Middle frontal gyrus (tissue), 1 donor: Measurements from ENCODE around the gene CEP57.
A peak's percentile ranks its signal among the peaks of the same experiment; 100 is the strongest.
"Not testable (repeated sequence)": the region's sequence is repeated elsewhere in the genome, so short reads cannot be mapped to it uniquely, and the experiment has no call there.

Experiments used
- DNase-seq: peaks from one replicate; pipeline ENCODE4 v3.0.0-alpha.2; 2015; ENCODE audit warnings: low spot score; ENCODE audit errors: extremely low spot score

The CEP57 gene

DNA sequence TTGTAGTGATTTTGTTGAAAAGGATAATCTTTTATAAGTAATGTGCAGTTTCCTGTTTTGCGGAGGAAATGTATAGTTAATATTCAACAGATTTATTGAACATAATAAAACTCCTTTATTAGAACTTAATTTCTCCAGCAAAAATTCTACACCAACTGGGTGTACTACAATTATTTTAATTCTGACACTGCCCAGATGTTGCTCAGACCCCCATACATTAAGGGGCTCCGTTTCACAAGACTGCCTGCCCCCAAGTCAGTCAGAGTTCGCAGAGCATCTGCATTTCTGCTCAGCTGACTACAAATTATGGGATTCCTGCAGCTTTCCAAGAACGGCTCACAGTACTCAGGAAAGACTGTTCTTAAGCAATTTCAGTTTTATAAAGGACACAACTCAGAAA is 6.2 kb downstream of the CEP57 start:
- no peak for DNase-seq

DNA sequence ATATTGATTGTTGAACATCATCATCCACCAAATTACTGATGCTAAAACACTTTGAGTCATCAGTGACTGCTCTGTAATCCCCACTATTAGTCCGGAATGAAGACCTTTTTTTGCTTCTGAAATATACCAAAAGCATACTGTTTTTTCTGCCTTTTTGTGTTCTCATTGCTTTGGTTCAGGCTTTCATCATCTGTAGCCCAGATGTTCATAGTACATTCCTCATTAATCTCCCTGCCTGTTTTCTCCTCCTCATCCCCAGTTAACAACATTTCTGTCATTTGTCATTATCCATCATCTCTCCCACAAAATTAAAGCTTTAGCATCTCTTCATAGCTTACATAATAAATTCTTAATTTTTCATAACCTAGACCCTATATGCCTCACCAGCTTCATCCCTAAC is 9.2 kb downstream of the CEP57 start:
- no peak for DNase-seq

DNA sequence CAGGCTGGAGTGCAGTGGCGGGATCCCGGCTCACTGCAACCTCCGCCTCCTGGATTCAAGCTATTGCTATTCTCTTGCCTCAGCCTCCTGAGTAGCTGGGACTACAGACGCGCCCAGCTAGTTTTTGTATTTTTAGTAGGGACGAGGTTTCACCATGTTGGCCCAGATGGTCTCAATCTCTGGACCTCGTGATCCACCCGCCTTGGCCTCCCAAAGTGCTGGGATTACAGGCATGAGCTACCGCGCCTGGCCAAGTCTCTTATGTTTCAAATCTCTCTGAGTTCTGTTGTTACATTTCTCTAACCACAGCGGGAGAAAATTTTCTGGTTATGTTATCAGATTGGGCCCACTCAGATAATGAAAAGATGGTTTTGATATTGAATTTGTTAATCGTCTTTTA is 10.1 kb downstream of the CEP57 start:
- no peak for DNase-seq

DNA sequence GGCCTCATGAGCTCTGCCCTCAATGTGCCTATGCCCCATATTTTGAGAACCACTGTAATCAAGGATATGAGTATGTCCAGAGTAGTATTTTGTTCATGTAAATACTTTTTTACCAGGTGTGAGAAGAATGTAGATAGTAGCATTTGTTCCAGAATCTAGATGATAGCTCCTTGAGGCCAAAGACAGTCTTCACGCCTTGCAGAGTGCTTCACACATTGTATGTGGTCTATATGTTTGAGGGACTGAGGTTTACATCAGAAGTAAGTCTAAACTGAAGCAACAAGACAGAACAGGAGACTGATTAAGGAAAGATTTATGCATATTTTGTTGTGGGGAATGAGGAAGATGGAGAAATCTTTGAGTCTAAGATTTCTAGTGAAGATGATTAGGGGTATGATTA is 12.5 kb downstream of the CEP57 start:
- no peak for DNase-seq

DNA sequence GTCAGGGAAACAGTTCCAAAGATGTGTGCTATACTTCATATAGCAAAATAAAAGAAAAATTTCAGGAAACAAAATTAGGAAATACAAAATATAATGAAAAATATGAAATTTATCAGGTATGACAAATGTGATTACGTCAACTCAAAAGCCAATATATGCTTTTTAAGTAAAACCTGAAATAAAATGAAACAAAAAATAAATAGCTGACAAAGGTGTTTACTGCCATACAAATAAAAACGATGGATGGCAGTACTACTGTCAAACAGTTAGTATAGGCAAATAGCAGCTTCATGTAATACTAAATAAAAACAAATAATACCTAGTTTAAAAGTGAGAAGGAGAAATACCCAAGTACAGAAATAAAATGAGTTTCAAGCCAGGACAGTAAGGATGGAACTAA is 13.7 kb downstream of the CEP57 start:
- DNase-seq = no peak

DNA sequence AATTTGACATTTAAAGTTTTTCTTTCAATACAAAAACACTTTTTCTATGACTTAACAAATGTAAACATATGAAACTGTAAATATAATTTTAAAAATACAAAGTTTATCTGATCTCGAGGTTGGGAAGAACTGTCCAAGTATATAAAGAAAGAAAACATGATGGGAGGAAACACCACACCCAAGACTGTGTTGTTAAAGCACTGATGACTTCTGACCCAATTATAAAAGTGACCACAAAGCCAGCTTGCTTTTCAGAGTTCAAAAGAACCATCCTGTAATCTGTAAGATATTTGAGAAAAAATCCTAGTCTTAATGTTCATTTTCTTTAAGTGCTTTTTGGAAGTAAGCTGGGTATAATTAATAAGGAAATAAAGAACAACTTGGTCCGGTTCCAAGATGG is 15.6 kb downstream of the CEP57 start:
- no peak for DNase-seq

DNA sequence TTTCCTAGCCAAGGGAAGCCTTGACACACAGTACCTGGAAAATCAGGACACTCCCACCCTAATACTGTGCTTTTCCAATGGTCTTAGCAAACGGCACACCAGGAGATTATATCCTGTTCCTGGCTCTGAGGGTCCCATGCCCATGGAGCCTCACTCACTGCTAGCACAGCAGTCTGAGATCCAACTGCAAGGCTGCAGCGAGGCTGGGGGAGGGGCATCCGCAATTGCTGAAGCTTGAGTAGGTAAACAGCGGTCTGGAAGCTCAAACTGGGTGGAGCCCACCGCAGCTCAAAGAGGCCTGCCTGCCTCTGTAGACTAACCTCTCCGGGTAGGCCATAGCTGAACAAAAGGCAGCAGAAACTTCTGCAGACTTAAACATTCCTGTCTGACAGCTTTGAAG is 16.2 kb downstream of the CEP57 start:
- not testable (repeated sequence) for DNase-seq

DNA sequence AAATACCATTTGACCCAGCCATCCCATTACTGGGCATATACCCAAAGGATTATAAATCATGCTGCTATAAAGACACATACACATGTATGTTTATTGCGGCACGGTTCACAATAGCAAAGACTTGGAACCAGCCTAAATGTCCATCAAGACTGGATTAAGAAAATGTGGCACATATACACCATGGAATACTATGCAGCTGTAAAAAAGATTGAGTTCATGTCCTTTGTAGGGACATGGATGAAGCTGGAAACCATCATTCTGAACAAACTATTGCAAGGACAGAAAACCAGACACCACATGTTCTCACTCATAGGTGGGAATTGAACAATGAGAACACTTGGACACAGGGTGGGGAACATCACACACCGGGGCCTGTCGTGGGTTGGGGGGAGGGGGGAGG is 20.8 kb downstream of the CEP57 start:
- not testable (repeated sequence) for DNase-seq

DNA sequence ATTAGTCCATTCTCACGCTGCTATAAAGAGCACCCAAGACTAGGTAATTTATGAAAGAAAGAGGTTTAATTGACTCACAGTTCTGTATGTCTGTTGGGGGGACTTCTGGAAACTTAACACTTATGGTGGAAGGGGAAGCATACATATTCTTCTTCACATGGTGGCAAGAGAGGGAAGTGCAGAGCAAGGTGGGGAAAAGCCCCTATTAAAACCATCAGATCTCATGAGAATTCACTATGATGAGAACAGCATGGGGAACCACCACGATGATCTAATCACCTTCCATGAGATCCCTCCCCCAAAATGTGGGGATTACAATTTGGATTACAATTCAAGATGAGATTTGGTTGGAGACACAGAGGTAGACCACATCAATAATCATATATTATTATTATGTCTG is 25.7 kb downstream of the CEP57 start:
- no peak for DNase-seq

DNA sequence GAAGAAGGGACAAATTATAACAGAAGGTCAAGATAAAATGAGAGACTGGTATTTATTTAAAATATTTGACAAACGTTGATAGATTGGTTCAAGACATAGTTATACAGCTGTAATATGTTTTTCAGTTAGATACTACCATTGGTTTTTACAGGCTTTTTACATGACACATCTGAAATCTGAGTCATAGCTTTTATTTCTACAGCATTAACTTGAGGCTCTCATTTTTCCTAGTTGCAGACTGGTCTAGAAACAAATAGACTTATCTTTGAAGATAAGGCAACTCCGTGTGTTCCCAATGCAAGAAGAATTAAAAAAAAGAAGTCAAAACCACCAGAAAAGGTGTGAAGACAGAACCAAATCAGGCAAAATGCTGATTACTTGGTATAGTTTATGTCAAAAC is 31.3 kb downstream of the CEP57 start:
- DNase-seq = no peak

DNA sequence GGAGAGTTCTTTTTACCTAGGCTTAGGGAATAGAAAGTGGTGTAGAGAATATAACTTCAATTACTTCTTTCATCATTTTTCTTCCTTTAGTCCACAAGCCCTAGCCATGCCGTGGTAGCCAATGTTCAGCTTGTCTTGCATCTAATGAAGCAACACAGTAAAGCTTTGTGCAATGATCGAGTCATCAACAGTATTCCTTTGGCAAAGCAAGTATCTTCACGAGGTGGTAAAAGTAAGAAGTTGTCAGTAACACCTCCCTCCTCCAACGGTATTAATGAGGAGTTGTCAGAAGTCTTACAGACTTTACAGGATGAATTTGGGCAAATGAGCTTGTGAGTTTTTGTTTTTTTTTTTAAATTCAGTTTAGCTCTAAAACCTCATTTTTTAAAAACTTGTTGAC is 37.4 kb downstream of the CEP57 start:
- DNase-seq = no peak

DNA sequence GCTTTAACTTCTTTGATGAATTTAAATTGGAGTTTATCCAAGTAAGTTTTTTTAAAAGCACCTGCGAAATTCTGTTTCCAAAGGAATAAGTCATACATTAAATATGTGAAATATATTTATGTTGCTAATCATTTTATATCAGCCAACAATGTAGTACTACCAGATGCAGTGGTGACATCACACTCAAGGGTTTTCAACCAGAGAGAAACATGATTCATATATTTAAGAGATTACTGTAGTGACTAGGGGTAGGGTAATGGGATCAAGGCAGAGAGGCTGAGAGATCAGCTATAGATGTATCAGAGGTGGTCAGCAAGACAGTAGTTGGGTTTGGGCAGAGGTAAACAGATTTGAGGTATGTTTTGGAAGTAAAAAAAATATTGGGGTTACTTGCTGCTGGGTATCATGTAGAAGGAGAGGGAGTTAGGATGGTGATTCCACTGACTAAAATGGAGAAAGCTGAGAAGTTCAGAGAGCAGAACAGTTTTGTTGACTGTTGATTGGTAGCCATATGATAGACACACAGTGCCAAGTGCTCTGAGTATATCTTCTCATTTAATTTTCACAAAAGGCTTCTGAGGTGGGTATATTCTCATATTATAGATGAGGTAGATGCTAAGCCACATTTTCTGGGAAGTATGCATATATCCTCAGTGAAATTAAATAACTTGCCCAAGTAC is 39.4 kb downstream of the CEP57 start:
- DNase-seq = no peak

DNA sequence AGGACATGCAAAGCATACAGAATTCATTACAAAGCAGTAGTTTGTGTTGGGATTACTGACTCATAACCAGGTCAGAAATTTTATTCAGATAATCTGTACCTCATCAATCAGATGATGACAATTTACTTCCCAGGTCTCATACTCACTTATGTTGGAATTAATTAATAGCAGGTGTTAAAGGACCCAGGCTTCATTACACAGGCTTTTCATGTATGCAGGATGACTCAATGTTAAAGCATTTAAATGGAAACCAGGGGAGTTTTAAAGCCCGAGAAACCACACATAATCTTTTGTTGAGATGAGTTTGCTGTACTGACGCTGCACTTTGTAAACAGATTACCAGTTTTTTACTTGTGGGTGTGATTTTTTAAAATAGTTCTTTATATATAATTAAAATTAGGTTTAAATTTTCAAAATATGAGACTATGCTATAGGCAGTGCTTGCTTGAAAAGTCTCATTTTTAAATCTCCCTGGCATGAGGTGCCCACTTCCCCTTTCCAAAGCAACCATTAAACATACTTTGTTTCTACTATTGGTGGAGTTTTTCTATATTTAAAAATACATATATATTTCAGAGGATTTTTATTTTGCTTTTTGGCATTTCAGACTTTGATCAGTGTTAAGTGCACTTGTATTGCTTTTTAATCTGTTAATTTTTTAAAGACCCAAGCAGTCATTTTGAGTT is 41.0 kb downstream of the CEP57 start:
- no peak for DNase-seq

DNA sequence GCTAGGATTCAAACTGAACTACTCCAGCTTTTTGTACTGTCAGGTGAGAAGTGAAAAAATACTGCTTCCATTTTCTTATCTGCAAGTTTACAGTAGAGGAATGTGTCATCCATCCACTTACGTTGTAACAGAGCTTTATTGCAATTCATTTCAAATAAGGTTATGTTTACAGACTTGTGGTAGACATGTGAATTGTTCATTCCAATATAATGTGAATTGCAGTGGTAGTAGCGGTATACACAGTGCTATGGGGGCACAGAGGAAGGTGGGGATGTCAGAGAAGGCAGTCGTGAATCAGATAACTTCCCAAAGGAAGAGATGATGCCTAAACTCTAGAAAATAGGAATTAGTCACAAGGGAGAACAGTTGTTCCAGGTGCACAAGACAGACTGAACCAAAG is 42.5 kb downstream of the CEP57 start:
- DNase-seq = no peak

DNA sequence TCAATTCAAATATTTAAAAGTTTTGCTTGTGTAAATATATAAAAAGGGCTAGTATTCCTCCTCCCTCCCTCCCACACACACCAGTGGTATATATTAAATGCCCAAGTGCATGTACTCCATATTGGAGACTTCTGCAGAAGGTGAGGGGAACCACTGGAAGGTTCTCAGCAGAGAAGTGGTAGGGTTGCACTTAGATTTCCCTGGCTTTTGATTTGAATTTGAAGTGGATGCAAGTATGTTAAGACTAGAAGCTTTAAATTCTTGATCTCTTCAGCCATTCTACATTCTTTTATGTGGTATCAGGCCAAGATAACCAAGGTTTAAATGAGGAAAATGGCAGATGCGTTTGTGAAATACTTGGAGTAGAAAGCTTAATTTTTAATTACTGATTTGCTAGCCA is 43.1 kb downstream of the CEP57 start:
- DNase-seq = no peak

DNA sequence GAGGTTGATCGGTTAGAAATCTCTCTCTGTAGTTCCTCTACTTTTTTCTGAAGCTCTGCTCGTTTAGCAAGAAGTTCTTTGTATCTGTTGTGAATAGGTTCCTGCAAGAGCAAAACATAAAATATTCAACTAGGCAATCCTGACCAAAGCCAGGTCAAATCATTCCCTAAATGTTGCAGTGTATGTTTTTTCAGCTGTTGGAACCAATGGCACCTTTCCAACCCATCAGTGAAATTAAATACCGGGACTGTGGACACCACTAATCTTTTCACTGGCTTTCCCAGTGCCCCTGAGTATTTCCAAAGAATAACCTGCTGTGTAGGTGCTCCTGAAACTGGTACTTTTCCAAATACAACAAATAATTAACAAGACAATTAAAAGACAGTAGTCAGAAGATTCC is 45.1 kb downstream of the CEP57 start:
- no peak for DNase-seq

DNA sequence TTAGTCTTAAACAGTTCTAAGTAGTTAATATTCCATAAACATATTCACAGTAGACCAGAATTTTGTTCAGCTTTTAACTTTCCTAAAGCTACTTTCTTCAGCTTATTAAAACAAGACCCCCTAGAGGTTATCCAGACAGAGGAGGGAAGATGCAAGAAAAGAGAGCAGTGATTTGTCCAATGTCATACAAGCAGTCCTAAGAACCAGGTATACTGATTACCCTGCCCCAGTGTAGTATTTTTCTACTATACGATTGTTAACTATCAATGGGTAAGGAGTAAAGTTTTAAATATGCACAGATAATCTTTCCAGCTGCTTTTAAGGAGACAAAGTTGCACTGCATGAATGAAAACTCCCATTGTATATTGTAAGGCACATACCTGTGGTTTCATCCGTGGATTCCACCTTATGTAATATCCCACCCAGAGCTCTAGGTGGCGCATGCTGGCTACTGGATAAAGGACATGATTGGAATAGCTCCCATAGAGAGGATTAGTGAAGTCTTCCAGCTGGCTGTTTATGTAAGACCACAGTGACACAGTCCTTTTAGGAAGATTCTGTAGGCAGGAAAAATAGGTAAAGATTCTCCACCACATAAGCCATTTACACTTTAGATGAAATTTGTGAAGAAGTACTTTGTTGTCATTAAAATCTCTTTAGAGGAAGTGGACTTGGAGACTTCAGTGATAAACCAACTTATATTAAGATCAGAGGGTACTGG is 45.6 kb downstream of the CEP57 start:
- DNase-seq = peak; percentile 31

DNA sequence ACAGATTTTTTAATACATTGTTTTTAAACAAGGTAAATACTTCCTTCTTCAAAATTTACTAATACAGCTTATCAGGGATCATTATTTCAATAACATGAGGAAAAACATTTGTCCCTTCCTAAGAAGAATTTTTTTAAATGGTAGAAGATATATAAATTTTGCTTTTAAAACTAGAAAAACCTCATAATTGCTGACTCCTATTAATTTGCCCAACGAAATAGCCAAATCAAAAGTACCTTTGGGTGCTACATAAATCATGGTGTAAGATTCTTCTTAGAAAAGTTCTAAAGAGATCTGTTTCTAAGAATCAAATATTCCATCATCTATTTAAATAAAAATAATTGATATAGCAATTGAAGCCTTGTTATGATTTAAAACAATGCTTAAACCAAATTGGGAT is 54.9 kb downstream of the CEP57 start:
- DNase-seq = no peak

DNA sequence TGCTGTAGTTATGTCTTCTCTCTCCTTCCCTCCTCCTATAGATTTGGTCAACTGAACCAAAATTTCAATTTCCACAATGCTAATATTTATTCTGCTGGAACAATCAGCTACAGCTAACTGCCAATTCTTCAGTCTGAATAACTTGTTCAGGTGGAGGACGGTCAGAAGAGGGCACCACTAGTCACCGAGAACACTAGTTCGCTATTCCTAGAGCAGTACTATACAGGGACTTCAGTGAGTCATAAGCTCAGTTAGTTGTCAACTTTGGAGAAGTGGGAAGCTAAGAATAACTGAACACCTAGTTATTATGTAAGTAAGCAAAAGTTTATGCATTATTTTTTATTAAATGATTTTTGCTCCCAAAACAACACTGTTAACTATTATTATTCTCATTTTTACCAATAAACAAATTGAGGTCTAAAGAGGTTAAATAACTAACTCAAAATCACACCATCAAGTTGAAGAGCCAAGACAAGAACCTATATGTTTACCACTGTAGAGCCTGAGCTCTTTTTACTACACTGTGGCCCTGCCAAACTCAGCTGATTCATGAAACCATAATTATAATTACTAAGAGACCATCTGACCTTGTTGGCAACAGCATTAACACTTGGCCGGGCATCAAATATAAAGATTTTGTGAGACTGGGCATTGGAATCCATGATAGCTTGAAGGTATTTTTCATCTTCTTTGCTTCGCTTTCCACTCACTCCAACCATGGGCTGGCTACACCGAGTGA is 59.0 kb downstream of the CEP57 start:
- DNase-seq = no peak

DNA sequence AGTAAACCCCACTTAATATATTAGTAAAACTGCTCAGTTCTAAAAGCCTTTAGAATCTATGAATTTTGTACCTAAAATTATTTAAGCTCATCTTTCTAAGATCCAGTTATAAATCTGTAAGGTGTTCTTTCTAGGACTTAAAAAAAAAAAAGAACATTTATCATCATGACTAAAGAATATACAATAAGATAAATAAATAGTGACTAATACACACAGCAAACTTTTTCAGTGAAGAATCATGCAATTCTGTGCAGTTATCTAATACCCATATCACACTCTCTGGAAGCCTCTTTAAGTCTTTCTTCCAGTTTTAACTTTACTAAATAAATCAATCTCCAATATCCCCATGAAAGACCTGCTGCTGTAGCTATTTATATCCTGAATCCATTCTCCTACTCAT is 59.8 kb downstream of the CEP57 start:
- no peak for DNase-seq

DNA sequence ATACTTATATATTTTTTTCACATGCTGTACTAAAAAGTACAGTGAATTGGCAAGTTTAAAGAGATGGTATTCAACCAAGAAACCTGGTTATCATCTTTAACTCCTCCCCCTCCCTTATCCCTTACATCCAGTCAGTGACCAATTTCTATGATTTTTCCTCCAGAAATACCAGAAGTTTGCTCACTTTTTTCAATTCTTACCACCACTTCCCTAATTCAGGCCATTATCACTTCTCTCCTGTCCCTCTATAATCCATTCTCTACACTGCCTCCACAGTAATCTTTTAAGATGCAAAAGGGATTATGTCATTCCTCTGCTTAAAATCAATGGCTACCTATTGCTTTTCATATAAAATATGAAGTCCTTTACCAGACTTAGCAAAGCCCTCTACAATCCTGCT is 62.8 kb downstream of the CEP57 start:
- no peak for DNase-seq

DNA sequence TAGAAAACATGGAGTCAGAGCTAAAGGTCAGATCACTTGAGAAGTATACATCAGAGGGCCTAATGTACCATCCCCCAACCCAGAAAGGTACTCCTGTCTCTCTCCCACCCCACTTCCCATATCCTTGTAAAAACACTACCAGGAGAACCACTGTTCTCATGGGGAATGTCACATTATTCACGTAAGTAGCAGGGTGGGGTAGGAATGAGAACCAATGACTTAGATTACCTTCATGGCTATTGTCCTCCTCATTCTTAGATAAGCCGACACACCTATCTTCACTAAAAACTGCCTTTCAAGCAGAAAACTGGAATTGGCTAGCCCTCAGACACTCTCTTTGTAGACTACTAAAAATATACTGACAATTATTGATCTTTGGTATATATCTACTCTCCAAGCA is 63.6 kb downstream of the CEP57 start:
- DNase-seq = no peak
